Measurements from ENCODE around the gene PTAFR. TPM values are rescaled to one million over a fixed set of nuclear protein-coding genes. Genes with fewer than 3 reads are reported as not detected.

Gene PTAFR
- total RNA-seq, 1 donor from 2014 or later: 2.3 TPM

DNA sequence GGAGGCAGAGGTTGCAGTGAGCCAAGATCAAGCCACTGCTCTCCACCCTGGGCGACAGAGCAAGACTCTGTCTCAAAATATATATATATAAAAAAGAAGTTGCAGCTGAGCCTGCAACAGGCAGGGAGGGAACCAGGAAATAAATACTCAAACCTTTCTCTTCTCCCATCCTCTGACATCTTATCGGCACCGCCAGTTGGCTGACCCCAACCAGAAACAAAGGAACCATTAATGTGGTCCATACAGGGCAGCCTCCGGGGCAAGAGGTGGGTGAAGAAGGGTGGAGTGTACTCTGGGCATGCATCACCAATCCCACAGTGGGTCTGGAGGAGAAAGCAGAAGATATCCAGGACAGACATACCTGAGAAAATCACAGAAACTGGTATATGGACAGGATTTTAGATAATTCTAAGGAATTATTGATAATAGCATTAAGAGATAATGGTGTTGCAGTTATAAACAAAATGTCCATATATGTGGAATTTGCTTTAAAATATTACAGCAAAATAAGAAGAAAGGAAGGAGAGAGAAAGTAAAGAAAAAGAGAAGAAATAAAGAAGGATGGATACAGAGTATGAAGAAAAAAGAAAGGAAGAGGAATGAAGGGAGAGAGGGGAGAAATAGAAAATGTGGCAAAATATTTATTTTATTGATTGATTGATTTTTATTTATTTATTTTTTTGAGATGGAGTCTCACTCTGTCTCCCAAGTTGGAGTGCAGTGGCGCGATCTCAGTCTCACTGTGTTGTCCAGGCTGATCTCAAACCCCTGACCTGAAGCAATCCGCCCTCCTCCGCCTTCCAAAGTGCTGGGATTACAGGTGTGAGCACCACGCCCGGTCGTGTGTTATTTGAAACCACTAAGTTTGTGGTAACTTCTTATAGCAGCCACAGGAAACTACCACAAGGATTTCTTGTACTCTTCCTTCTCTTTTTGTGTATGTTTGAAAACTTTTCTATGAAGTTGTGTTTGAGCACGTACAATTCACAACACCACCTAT lies 4.1 kb upstream of the PTAFR start:
- H3K36me3 ChIP-seq (ENCODE audit: control insufficient read depth, insufficient read depth, low read length): no peaks in the 10 kb centered on the region
- H3K4me3 ChIP-seq (ENCODE audit: low read depth, low read length): no peak overlapping the region

DNA sequence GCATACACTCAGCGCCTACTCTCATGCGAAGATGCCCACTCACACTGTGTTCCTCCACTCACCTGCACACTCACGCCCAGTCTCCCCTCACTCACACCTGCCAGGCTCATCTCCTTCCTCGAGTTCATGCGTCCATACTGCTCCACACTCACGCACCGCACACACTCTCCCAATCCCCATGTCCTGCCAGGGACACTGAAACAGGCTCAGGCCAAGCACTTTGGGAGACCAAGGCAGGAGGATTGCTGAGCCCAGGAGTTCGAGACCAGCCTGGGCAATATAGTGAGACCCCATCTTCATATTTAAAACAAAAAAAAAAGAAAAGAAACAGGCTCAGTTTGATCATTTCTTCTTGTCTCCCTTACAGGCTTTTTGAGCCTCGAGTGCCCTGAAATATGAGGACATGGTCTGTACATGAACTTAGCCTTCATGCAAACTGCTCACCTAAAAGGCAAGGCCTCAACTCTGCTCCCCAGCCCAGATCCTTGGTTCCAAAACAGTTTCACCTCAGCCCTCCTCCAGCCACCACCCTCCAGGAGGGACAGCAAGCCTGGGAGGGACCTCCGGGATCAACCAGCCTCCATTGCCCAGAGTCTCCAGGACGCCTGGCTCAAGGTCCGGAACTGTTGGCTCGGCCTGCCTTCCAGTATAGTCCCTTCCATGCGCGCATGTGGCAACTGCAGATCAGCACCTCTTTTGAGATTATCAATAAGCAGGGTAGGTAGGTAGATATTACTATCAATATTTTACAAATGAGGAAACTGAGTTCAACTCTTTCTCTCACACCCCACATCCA lies 2.4 kb upstream of the PTAFR start:
- TF ChIP-seq, protein P1, sequence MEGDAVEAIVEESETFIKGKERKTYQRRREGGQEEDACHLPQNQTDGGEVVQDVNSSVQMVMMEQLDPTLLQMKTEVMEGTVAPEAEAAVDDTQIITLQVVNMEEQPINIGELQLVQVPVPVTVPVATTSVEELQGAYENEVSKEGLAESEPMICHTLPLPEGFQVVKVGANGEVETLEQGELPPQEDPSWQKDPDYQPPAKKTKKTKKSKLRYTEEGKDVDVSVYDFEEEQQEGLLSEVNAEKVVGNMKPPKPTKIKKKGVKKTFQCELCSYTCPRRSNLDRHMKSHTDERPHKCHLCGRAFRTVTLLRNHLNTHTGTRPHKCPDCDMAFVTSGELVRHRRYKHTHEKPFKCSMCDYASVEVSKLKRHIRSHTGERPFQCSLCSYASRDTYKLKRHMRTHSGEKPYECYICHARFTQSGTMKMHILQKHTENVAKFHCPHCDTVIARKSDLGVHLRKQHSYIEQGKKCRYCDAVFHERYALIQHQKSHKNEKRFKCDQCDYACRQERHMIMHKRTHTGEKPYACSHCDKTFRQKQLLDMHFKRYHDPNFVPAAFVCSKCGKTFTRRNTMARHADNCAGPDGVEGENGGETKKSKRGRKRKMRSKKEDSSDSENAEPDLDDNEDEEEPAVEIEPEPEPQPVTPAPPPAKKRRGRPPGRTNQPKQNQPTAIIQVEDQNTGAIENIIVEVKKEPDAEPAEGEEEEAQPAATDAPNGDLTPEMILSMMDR (IDR thresholded peaks at IDR 0.05; ENCODE audit: insufficient read depth, low read length, poor library complexity, severe bottlenecking): no peak
- DNase-seq (ENCODE audit: low read depth): no peak
- Histone ChIP-seq H3K4me3 (ENCODE audit: low read depth, low read length) (no peak overlapping the region), H3K36me3 (ENCODE audit: control insufficient read depth, insufficient read depth, low read length) (no peaks in the 10 kb centered on the region), H3K27me3 (ENCODE audit: control insufficient read depth, insufficient read depth, low read length) (no peaks in the 10 kb centered on the region)

More for the DNA sequence above, 4.1 kb upstream of the PTAFR start:
- no peaks in the 10 kb centered on the region for H3K27me3 ChIP-seq (ENCODE audit: control insufficient read depth, insufficient read depth, low read length)
- TF ChIP-seq, protein P1 (IDR thresholded peaks at IDR 0.05; ENCODE audit: insufficient read depth, low read length, poor library complexity, severe bottlenecking): no peak
- no peak for DNase-seq (ENCODE audit: low read depth)

DNA sequence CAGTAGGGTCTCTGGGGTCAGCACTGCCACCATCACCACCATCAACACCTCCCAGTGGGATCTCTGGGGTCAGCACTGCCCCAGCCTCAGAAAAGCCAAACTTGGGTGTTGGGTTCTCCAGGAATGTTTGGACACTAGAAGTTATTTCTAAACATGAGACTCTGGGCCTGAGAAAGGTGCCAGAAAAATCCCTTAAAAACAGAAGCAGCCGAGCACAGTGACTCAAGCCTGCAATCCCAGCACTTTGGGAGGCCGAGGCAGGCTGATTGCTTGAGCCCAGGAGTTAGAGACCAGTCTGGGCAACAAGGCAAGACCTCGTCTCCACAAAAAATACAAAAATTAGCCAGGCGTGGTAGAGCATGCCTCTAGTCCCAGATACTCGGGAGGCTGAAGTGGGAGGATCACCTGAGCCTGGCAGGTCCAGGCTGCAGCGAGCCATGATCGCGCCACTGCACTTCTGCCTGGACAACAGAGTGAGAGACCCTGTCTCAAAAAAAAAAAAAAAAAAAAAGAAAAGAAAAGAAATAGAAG lies 470 bp downstream of the PTAFR start:
- Histone ChIP-seq H3K27me3 (ENCODE audit: control insufficient read depth, insufficient read depth, low read length) (no peaks in the 10 kb centered on the region), H3K4me3 (ENCODE audit: low read depth, low read length) (no peak overlapping the region), H3K36me3 (ENCODE audit: control insufficient read depth, insufficient read depth, low read length) (no peaks in the 10 kb centered on the region)
- TF ChIP-seq, protein P1 (IDR thresholded peaks at IDR 0.05; ENCODE audit: insufficient read depth, low read length, poor library complexity, severe bottlenecking): no peak
- DNase-seq (ENCODE audit: low read depth): no peak

DNA sequence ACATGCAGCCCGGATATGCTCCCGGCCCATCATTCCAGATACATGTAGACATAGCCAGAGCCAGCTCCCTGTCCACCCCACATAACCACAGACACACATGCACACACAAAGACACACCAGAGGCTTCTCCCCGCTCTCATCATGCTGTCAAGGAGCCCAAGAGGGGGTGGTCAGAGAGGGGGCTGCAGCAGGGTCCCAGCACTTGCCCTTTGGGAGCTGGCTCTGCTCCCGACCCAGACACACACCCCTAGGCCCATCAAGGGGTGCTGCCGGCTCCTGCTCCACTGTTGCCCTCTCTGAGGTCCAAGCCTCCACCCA lies 2.6 kb downstream of the PTAFR start:
- DNase-seq (ENCODE audit: low read depth): no peak

DNA sequence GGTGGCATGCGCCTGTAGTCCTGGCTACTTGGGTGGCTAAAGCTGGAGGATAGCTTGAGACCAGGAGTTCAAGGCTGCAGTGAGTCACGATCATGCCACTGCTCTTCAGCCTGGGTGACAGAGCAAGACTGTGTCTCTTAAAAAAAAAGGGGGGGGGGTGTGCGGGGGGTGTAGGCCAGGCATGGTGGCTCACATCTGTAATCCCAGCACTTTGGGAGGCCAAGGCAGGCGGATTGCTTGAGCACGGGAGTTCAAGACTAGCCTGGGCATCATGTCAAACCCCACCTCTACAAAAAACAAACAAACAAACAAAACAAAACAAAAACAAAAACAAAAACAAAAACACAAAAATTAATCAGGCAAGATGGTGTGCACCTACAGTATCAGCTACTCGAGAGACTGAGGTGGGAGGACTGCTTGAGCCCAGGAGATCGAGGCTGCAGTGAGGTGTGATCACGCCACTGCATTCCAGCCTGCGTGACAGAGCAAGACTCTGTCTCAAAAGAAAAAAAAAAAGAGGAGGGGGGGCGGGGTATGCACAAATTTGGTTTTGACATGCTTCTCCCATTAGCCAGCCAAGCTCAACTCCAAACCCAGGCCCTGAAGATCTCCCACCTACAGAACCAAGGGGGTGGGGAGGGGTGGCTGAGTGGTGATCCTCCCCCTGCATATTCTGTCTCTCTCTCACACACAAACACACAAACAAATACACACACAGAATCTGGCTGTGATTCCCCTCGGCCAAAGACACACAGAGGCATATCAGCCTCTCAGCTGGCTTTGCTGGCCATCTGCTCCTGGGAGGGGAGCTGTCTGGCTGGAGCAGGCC lies 3.1 kb downstream of the PTAFR start:
- Histone ChIP-seq H3K4me3 (ENCODE audit: low read depth, low read length) (no peak overlapping the region), H3K27me3 (ENCODE audit: control insufficient read depth, insufficient read depth, low read length) (no peaks in the 10 kb centered on the region), H3K36me3 (ENCODE audit: control insufficient read depth, insufficient read depth, low read length) (no peaks in the 10 kb centered on the region)
- TF ChIP-seq, protein P1 (IDR thresholded peaks at IDR 0.05; ENCODE audit: insufficient read depth, low read length, poor library complexity, severe bottlenecking): no peak
- DNase-seq (ENCODE audit: low read depth): no peak

More for the DNA sequence above, 2.6 kb downstream of the PTAFR start:
- no peaks in the 10 kb centered on the region for H3K27me3 ChIP-seq (ENCODE audit: control insufficient read depth, insufficient read depth, low read length)
- TF ChIP-seq, protein P1 (IDR thresholded peaks at IDR 0.05; ENCODE audit: insufficient read depth, low read length, poor library complexity, severe bottlenecking): no peak
- no peak overlapping the region for H3K4me3 ChIP-seq (ENCODE audit: low read depth, low read length)
- H3K36me3 ChIP-seq (ENCODE audit: control insufficient read depth, insufficient read depth, low read length): no peaks in the 10 kb centered on the region
